HAP-1 (cell line): Measurements from ENCODE around the gene MED19.
"Not testable (repeated sequence)": the region's sequence is repeated elsewhere in the genome, so short reads cannot be mapped to it uniquely, and the experiment has no call there.

ENCODE experiments used
- DNase-seq, 2 experiments: peaks; one replicate each; pipeline ENCODE4 v3.0.0-alpha.2; 2016 to 2020; ENCODE audit warnings: low spot score in 2 of 2
- H3K27me3 ChIP-seq: fragments of 250-450 bp; sonication (Bioruptor Pico); 2 replicates; pipeline ENCODE4 v1.5.1; 2020; ENCODE audit warnings: low read depth, mild to moderate bottlenecking, moderate library complexity
- H3K36me3 ChIP-seq: fragments of 250-450 bp; sonication (Bioruptor Pico); replicated peaks from 2 replicates; pipeline ENCODE4 v1.5.1; 2020; ENCODE audit warnings: mild to moderate bottlenecking
- H3K4me1 ChIP-seq: fragments of 250-450 bp; sonication (Bioruptor Pico); 2 replicates; pipeline ENCODE4 v1.5.1; 2020; ENCODE audit warnings: mild to moderate bottlenecking
- H3K4me3 ChIP-seq: fragments of 250-450 bp; sonication (Bioruptor Pico); 2 replicates; pipeline ENCODE4 v1.5.1; 2020; ENCODE audit warnings: mild to moderate bottlenecking, moderate library complexity
- H3K9me3 ChIP-seq: fragments of 250-450 bp; sonication (Bioruptor Pico); 2 replicates; pipeline ENCODE4 v1.5.1; 2020; ENCODE audit warnings: mild to moderate bottlenecking, moderate library complexity
- in situ Hi-C: fragments of 300-500 bp; cut with MboI; formaldehyde crosslinking; loops from 3 replicates; pipeline ENCODE4 v1.14.3; 2020; ENCODE audit warnings: low sequenced_read_pairs, inconsistent platforms, mixed read lengths

The MED19 gene

DNA sequence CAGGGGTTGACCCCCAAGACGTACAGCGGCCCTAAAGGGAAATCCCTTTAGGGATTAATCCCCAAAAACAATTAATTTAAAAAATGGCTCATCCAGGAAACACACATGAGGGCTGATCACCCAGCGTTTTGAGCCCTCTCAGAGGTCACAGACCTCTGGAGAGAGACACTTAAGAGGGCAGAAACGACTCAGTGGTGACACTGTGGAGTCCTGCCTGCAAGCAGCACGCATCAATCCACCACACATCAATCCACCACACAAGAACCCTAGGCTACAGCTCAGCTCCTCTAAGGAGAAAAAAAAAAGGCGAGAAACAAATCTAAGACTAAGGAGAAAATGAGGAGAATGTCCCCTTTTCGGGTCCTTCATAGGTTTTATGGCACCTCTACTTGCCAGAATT is 16.8 kb upstream of the MED19 start:
- Histone ChIP-seq H3K9me3 (no peaks in the 10 kb centered on the region), H3K4me1 (peaks cover 20% of the 10 kb centered on the region), H3K36me3 (peaks cover 5% of the 10 kb centered on the region), H3K27me3 (no peaks in the 10 kb centered on the region), H3K4me3 (no peak overlapping the region)
- in situ Hi-C loops: no loop called here
- DNase-seq: no peak

GRCh38 chr11:57727185-57727584 is 15.2 kb upstream of the MED19 start:
- no peak for DNase-seq
- peaks cover 14% of the 10 kb centered on the region for H3K36me3 ChIP-seq
- no peaks in the 10 kb centered on the region for H3K27me3 ChIP-seq
- in situ Hi-C loops: no loop called here
- H3K4me3 ChIP-seq: no peak overlapping the region
- H3K4me1 ChIP-seq: peaks cover 20% of the 10 kb centered on the region
- H3K9me3 ChIP-seq: no peaks in the 10 kb centered on the region

DNA sequence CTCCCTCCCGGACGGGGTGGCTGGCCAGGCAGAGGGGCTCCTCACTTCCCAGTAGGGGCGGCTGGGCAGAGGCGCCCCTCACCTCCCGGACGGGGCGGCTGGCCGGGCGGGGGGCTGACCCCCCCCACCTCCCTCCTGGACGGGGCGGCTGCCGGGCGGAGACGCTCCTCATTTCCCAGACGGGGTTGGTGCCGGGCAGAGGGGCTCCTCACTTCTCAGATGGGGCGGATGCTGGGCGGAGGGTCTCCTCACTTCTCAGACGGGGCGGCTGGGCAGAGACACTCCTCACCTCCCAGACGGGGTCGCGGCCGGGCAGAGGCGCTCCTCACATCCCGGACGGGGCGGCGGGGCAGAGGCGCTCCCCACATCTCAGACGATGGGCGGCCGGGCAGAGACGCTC is 4.7 kb upstream of the MED19 start:
- H3K27me3 ChIP-seq, DNase-seq, H3K4me1 ChIP-seq, in situ Hi-C loops, H3K9me3 ChIP-seq, H3K4me3 ChIP-seq: not testable (repeated sequence)
- peaks cover 30% of the 10 kb centered on the region for H3K36me3 ChIP-seq

- peaks cover 11% of the 10 kb centered on the region for H3K4me1 ChIP-seq
- H3K36me3 ChIP-seq: peaks cover 19% of the 10 kb centered on the region
- in situ Hi-C loops: no loop called here
- no peaks in the 10 kb centered on the region for H3K9me3 ChIP-seq
- no peaks in the 10 kb centered on the region for H3K27me3 ChIP-seq
- DNase-seq: no peak
- peak overlapping the region; percentile 87 for H3K4me3 ChIP-seq
These were observed 1.8 kb upstream of the MED19 start for GRCh38 chr11:57713835-57714234.

DNA sequence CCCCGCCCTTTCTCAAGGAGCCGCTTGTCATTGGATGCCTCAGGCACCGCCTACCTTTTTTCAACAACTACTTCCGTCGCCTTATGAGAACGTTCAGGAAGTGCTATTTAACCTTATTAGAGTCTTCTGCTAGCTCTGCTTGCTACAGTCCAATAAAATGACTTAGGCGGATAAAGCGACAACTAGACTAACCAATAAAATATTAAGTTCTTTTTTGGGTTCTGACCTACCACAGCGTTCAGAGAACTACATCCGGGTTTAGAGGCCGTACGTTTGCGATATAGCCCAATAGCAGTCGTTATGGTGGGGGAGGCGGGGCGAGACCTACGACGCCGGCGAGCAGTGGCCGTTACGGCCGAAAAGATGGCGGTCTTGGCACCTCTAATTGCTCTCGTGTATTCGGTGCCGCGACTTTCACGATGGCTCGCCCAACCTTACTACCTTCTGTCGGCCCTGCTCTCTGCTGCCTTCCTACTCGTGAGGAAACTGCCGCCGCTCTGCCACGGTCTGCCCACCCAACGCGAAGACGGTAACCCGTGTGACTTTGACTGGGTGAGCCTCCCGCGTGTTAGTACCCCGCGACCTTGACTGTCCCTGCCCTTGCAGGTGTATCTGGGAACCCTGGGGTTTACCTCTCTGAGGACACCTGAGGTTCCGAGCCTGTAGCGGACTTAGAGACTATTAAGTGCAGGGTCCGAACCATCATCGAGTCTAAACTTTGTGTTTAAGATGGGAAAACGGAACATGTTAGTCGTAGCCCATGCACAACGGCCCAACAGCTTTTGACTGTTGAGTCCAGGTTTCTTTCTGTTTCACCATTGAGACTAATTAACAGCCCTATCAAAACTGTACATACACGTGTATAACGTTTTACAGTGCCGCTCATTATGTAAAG is 488 bp upstream of the MED19 start, which contains the start of gene TMX2:
Gene TMX2, plus strand, starts transcription at position 338 of the 895 bp plus-strand sequence. Its CDS starts 26 bp downstream, at position 364.
- peaks cover 11% of the 10 kb centered on the region for H3K4me1 ChIP-seq
- in situ Hi-C loops: no loop called here

GRCh38 chr11:57709802-57710367 is 2.1 kb downstream of the MED19 start:
- Histone ChIP-seq H3K27me3 (no peaks in the 10 kb centered on the region), H3K4me3 (no peak overlapping the region), H3K9me3 (no peaks in the 10 kb centered on the region), H3K36me3 (peaks cover 10% of the 10 kb centered on the region), H3K4me1 (peaks cover 13% of the 10 kb centered on the region)
- DNase-seq: no peak
- in situ Hi-C loops: no loop called here

More for the DNA sequence above, 488 bp upstream of the MED19 start, which contains the start of gene TMX2:
- Histone ChIP-seq H3K27me3 (no peaks in the 10 kb centered on the region), H3K36me3 (peaks cover 12% of the 10 kb centered on the region), H3K9me3 (no peaks in the 10 kb centered on the region), H3K4me3 (peak within 1 kb of the TSS; percentile 87)
- peak; percentile 95 to 99 for DNase-seq

GRCh38 chr11:57705432-57705831 is 6.6 kb downstream of the MED19 start:
- in situ Hi-C loops, H3K4me3 ChIP-seq, H3K27me3 ChIP-seq, H3K4me1 ChIP-seq, H3K9me3 ChIP-seq, DNase-seq: not testable (repeated sequence)
- H3K36me3 ChIP-seq: peaks cover 26% of the 10 kb centered on the region

DNA sequence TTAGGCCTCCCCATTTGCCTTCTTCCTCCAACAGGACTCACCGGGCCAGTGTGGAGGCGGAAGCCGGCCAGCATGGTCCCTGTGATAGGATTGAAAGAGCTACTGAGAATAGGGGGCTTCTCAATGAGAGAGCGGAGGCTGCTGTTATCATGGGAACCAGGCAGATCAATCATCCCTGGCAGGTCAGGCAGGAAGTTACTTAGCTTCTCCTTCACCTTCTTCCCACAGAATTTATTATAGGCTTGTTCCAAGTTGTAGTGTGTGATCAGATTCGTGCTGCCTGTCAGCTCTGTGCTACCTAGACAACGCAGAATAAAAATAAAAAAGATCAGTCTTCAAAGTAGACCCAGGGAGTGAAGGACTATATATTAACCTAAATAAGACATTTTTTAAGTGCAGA is 7.1 kb downstream of the MED19 start:
- peaks cover 28% of the 10 kb centered on the region for H3K36me3 ChIP-seq
- in situ Hi-C loops: no loop called here
- 0 out of 2 replicates have a peak, but pooled peaks cover 2% of the 10 kb centered on the region for H3K4me1 ChIP-seq

DNA sequence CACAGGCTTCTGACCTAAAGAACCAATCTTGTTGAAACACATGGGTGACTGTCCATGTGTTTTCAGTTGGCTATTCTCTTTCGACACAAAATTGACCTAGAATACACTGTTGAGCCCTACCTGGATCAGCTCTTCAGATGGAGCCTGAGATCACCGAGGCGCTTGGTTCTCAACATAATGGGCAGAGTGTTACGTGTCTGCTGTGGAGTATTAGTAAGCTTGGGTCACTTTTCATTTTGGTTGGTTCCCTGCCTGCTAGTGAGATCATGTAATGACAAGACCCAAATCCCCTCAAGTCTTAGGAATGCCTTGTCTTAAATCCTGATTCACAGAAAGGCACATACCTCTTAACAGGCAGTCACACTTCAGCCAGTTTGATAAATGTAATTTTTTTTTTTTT is 8.7 kb downstream of the MED19 start:
- Histone ChIP-seq H3K27me3 (no peaks in the 10 kb centered on the region), H3K4me3 (no peak overlapping the region), H3K9me3 (no peaks in the 10 kb centered on the region), H3K36me3 (peaks cover 44% of the 10 kb centered on the region), H3K4me1 (0 out of 2 replicates have a peak, but pooled peaks cover 2% of the 10 kb centered on the region)
- in situ Hi-C loops: no loop called here
- DNase-seq: no peak

More for the DNA sequence above, 7.1 kb downstream of the MED19 start:
- no peak for DNase-seq
- H3K9me3 ChIP-seq: no peaks in the 10 kb centered on the region
- H3K27me3 ChIP-seq: no peaks in the 10 kb centered on the region
- no peak overlapping the region for H3K4me3 ChIP-seq

DNA sequence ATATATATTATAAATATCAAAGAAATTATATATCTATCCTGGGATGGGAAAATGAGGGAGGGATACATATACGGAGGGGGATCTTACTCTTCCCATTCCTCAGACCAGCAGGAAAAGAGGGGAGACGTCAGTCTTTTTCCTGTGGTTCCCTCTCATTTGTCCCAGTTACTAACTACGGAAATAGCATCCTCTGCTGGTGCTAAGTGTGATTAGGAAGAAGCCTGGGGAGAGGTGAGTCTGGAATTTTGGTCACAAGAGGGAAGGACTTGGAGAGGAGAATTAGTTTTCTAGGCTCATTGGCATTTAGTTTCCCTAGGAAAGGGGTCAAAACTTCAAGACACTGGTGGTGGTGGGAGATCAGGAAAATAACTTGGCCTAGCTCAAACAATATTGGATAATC is 11.6 kb downstream of the MED19 start:
- peaks cover 66% of the 10 kb centered on the region for H3K36me3 ChIP-seq

DNA sequence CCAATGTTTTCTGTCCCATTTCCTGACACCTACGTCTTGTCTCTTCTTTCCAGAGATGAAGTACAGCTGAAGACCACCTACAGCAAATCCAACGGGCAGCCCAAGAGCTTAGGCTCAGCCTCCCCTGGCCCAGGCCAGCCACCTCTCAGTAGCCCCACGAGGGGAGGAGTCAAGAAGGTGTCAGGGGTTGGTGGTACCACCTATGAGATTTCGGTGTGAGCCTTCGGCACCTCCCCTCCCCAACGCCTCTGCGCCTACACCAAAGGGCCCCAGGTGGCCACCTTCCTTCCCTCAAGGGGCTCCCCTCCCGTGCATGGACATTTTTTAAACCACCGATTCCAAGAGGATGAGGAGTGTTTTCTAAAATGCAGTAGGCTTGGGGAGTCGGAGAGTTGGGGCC is 12.2 kb downstream of the MED19 start:
- no peak overlapping the region for H3K4me3 ChIP-seq

More for the DNA sequence above, 11.6 kb downstream of the MED19 start:
- H3K4me1 ChIP-seq: no peaks in the 10 kb centered on the region
- no peak overlapping the region for H3K4me3 ChIP-seq
- no peaks in the 10 kb centered on the region for H3K27me3 ChIP-seq
- H3K9me3 ChIP-seq: no peaks in the 10 kb centered on the region
- in situ Hi-C loops: no loop called here
- no peak for DNase-seq

DNA sequence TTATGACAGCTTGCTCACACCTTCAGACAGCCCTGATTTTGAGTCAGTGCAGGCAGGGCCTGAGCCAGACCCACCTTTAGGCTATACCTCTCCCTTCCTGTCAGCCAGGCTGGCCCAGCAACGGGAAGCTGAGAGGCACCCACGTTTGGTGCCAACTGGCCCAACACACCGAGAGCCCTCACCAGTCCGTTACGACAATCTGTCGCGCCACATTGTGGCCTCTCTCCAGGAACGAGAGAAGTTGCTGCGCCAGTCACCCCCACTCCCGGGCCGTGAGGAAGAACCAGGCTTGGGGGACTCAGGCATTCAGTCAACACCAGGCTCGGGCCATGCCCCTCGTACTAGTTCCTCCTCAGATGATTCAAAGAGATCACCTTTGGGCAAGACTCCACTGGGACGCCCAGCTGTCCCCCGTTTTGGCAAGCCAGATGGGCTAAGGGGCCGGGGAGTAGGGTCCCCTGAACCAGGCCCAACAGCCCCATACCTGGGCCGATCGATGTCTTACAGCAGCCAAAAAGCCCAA is 13.1 kb downstream of the MED19 start:
- in situ Hi-C loops: no loop called here
- no peaks in the 10 kb centered on the region for H3K9me3 ChIP-seq
- peaks cover 71% of the 10 kb centered on the region for H3K36me3 ChIP-seq
- no peak overlapping the region for H3K4me3 ChIP-seq
- no peak for DNase-seq
- no peaks in the 10 kb centered on the region for H3K4me1 ChIP-seq
- no peaks in the 10 kb centered on the region for H3K27me3 ChIP-seq

More for the DNA sequence above, 12.2 kb downstream of the MED19 start:
- H3K4me1 ChIP-seq: no peaks in the 10 kb centered on the region
- H3K36me3 ChIP-seq: peaks cover 70% of the 10 kb centered on the region
- H3K9me3 ChIP-seq: no peaks in the 10 kb centered on the region
- no peaks in the 10 kb centered on the region for H3K27me3 ChIP-seq
- no peak for DNase-seq
- in situ Hi-C loops: no loop called here

DNA sequence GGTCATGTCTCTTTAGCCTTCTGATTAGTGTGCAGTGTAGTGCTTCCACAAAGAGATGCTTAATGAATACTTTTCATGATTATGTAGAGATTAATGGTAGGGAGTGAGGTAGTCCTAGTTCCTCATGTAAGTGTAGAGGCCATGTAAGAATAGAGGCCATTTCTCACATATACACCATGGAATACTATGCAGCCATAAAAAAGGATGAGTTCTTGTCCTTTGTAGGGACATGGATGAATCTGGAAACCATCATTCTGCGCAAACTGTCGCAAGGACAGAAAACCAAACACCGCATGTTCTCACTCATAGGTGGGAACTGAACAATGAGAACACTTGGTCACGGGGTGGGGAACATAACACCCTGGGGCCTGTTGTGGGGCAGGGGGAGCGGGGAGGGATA is 21.5 kb downstream of the MED19 start:
- DNase-seq, H3K4me3 ChIP-seq, H3K27me3 ChIP-seq, in situ Hi-C loops, H3K9me3 ChIP-seq, H3K4me1 ChIP-seq: not testable (repeated sequence)
- H3K36me3 ChIP-seq: peaks cover 79% of the 10 kb centered on the region

- Histone ChIP-seq H3K4me3 (no peak overlapping the region), H3K27me3 (no peaks in the 10 kb centered on the region), H3K36me3 (peaks cover 60% of the 10 kb centered on the region), H3K4me1 (no peaks in the 10 kb centered on the region), H3K9me3 (no peaks in the 10 kb centered on the region)
- in situ Hi-C loops: no loop called here
- no peak for DNase-seq
These were observed 30.8 kb downstream of the MED19 start for GRCh38 chr11:57681168-57681567.
